ENCODE data around the gene FAM53B. TPM values are rescaled to one million over a fixed set of nuclear protein-coding genes. Genes with fewer than 3 reads are reported as not detected.

FAM53B gene
- total RNA-seq, 1 donor from 2014 or later = 21.8 TPM

- no peaks in the 10 kb centered on the region for H3K9me3 Mint-ChIP-seq
- no peak overlapping the region for H3K4me3 Mint-ChIP-seq
- no peaks in the 10 kb centered on the region for H3K27me3 Mint-ChIP-seq
- DNase-seq = no peak
- H3K27ac Mint-ChIP-seq = no peak overlapping the region
- H3K36me3 Mint-ChIP-seq (ENCODE audit: low read depth) = peaks cover 12% of the 10 kb centered on the region
- intact Hi-C loops (cut with micrococcal nuclease) = no loop called here
- H3K4me1 Mint-ChIP-seq = peaks cover 41% of the 10 kb centered on the region
Measured at GRCh38 chr10:124642088-124642710, 102.0 kb downstream of the FAM53B start.

- H3K36me3 Mint-ChIP-seq (ENCODE audit: low read depth) = peaks cover 11% of the 10 kb centered on the region
- DNase-seq = peak; percentile 64
- peak overlapping the region; percentile 30 for H3K4me3 Mint-ChIP-seq
- H3K27ac Mint-ChIP-seq = peak overlapping the region; percentile 85
- H3K9me3 Mint-ChIP-seq = no peaks in the 10 kb centered on the region
- no peaks in the 10 kb centered on the region for H3K27me3 Mint-ChIP-seq
- intact Hi-C loops (cut with micrococcal nuclease) = no loop called here
- peaks cover 40% of the 10 kb centered on the region for H3K4me1 Mint-ChIP-seq
Measured at GRCh38 chr10:124641282-124642087, 102.7 kb downstream of the FAM53B start.

GRCh38 chr10:124640538-124641231, 103.5 kb downstream of the FAM53B start:
- no peaks in the 10 kb centered on the region for H3K27me3 Mint-ChIP-seq
- peaks cover 35% of the 10 kb centered on the region for H3K4me1 Mint-ChIP-seq
- intact Hi-C loops (cut with micrococcal nuclease) = no loop called here
- H3K27ac Mint-ChIP-seq = peak overlapping the region; percentile 85
- peaks cover 9% of the 10 kb centered on the region for H3K36me3 Mint-ChIP-seq (ENCODE audit: low read depth)
- H3K9me3 Mint-ChIP-seq = no peaks in the 10 kb centered on the region
- no peak for DNase-seq
- peak overlapping the region; percentile 30 for H3K4me3 Mint-ChIP-seq

- DNase-seq = no peak
- H3K9me3 Mint-ChIP-seq = no peaks in the 10 kb centered on the region
- no peak overlapping the region for H3K4me3 Mint-ChIP-seq
- H3K4me1 Mint-ChIP-seq = peaks cover 35% of the 10 kb centered on the region
- no peaks in the 10 kb centered on the region for H3K27me3 Mint-ChIP-seq
- intact Hi-C loops (cut with micrococcal nuclease) = no loop called here
- no peak overlapping the region for H3K27ac Mint-ChIP-seq
- peaks cover 11% of the 10 kb centered on the region for H3K36me3 Mint-ChIP-seq (ENCODE audit: low read depth)
Measured at GRCh38 chr10:124640056-124640455, 104.1 kb downstream of the FAM53B start.

- Mint-ChIP-seq H3K4me1 (peaks cover 35% of the 10 kb centered on the region), H3K27me3 (no peaks in the 10 kb centered on the region), H3K36me3 (ENCODE audit: low read depth) (peaks cover 12% of the 10 kb centered on the region), H3K27ac (no peak overlapping the region), H3K4me3 (no peak overlapping the region), H3K9me3 (peaks cover 1% of the 10 kb centered on the region)
- intact Hi-C loops (cut with micrococcal nuclease) = no loop called here
- no peak for DNase-seq
Measured at GRCh38 chr10:124639646-124640045, 104.5 kb downstream of the FAM53B start.

- peaks cover 32% of the 10 kb centered on the region for H3K4me1 Mint-ChIP-seq
- H3K4me3 Mint-ChIP-seq = no peak overlapping the region
- no peak overlapping the region for H3K27ac Mint-ChIP-seq
- DNase-seq = no peak
- intact Hi-C loops (cut with micrococcal nuclease) = no loop called here
- no peaks in the 10 kb centered on the region for H3K27me3 Mint-ChIP-seq
- H3K36me3 Mint-ChIP-seq (ENCODE audit: low read depth) = peaks cover 15% of the 10 kb centered on the region
- H3K9me3 Mint-ChIP-seq = peaks cover 4% of the 10 kb centered on the region
Measured at GRCh38 chr10:124639206-124639605, 105.0 kb downstream of the FAM53B start.

- Mint-ChIP-seq H3K9me3 (peaks cover 4% of the 10 kb centered on the region), H3K4me3 (peak overlapping the region; percentile 0), H3K4me1 (peaks cover 32% of the 10 kb centered on the region), H3K36me3 (ENCODE audit: low read depth) (peaks cover 19% of the 10 kb centered on the region), H3K27me3 (peaks cover 2% of the 10 kb centered on the region), H3K27ac (no peak overlapping the region)
- no peak for DNase-seq
- intact Hi-C loops (cut with micrococcal nuclease) = no loop called here
Measured at GRCh38 chr10:124637746-124638145, 106.4 kb downstream of the FAM53B start.

GRCh38 chr10:124637091-124637700, 107.0 kb downstream of the FAM53B start:
- H3K36me3 Mint-ChIP-seq (ENCODE audit: low read depth) = peaks cover 17% of the 10 kb centered on the region
- intact Hi-C loops (cut with micrococcal nuclease) = no loop called here
- DNase-seq = no peak
- H3K27me3 Mint-ChIP-seq = peaks cover 2% of the 10 kb centered on the region
- peak overlapping the region; percentile 0 for H3K4me3 Mint-ChIP-seq
- H3K4me1 Mint-ChIP-seq = peaks cover 32% of the 10 kb centered on the region
- peaks cover 4% of the 10 kb centered on the region for H3K9me3 Mint-ChIP-seq
- no peak overlapping the region for H3K27ac Mint-ChIP-seq

- peak overlapping the region; percentile 20 for H3K27ac Mint-ChIP-seq
- H3K4me1 Mint-ChIP-seq = peaks cover 30% of the 10 kb centered on the region
- intact Hi-C loops (cut with micrococcal nuclease) = no loop called here
- peaks cover 18% of the 10 kb centered on the region for H3K36me3 Mint-ChIP-seq (ENCODE audit: low read depth)
- peak overlapping the region; percentile 39 for H3K4me3 Mint-ChIP-seq
- peaks cover 2% of the 10 kb centered on the region for H3K27me3 Mint-ChIP-seq
- DNase-seq = peak; percentile 68
- peaks cover 4% of the 10 kb centered on the region for H3K9me3 Mint-ChIP-seq
Measured at GRCh38 chr10:124636271-124636995, 107.7 kb downstream of the FAM53B start.

- no peak for DNase-seq
- H3K27ac Mint-ChIP-seq = no peak overlapping the region
Measured at GRCh38 chr10:124632566-124632965, 111.6 kb downstream of the FAM53B start.

GRCh38 chr10:124632064-124632531, 112.1 kb downstream of the FAM53B start:
- intact Hi-C loops (cut with micrococcal nuclease) = no loop called here
- Mint-ChIP-seq H3K9me3 (peaks cover 4% of the 10 kb centered on the region), H3K27ac (no peak overlapping the region), H3K36me3 (ENCODE audit: low read depth) (peaks cover 23% of the 10 kb centered on the region), H3K4me3 (no peak overlapping the region), H3K27me3 (peaks cover 7% of the 10 kb centered on the region), H3K4me1 (peaks cover 22% of the 10 kb centered on the region)
- peak; percentile 76 for DNase-seq

More at GRCh38 chr10:124632566-124632965, 111.6 kb downstream of the FAM53B start:
- Mint-ChIP-seq H3K9me3 (peaks cover 4% of the 10 kb centered on the region), H3K36me3 (ENCODE audit: low read depth) (peaks cover 23% of the 10 kb centered on the region), H3K4me3 (no peak overlapping the region), H3K27me3 (peaks cover 7% of the 10 kb centered on the region), H3K4me1 (peaks cover 22% of the 10 kb centered on the region)
- intact Hi-C loops (cut with micrococcal nuclease) = no loop called here

GRCh38 chr10:124630551-124630950, 113.6 kb downstream of the FAM53B start:
- H3K4me3 Mint-ChIP-seq = no peak overlapping the region
- H3K9me3 Mint-ChIP-seq = peaks cover 4% of the 10 kb centered on the region
- peaks cover 21% of the 10 kb centered on the region for H3K4me1 Mint-ChIP-seq
- intact Hi-C loops (cut with micrococcal nuclease) = no loop called here
- H3K27ac Mint-ChIP-seq = no peak overlapping the region
- no peak for DNase-seq
- peaks cover 7% of the 10 kb centered on the region for H3K27me3 Mint-ChIP-seq
- peaks cover 22% of the 10 kb centered on the region for H3K36me3 Mint-ChIP-seq (ENCODE audit: low read depth)

- Mint-ChIP-seq H3K4me1 (peaks cover 24% of the 10 kb centered on the region), H3K36me3 (ENCODE audit: low read depth) (peaks cover 22% of the 10 kb centered on the region), H3K9me3 (peaks cover 4% of the 10 kb centered on the region), H3K27me3 (peaks cover 9% of the 10 kb centered on the region), H3K4me3 (no peak overlapping the region), H3K27ac (no peak overlapping the region)
- DNase-seq = no peak
- intact Hi-C loops (cut with micrococcal nuclease) = loop anchor here (10.0 kb wide), 1 partner anchor 435 kb away; no protein-coding TSS in a partner anchor
Measured at GRCh38 chr10:124629842-124630241, 114.3 kb downstream of the FAM53B start.

Measured in activated CD4-positive, alpha-beta T cell treated with anti-CD3 and anti-CD28 coated beads, Interleukin-2, amount 10 ng/mL, durations not matched to agents 24 days and 14 days (primary cell).